Thoracic aorta (tissue), 2 donors: ENCODE measurements around the gene ARHGAP32. TPM values are rescaled to one million over a fixed set of nuclear protein-coding genes. Genes with fewer than 3 reads are reported as not detected.
"Not testable (repeated sequence)": the region's sequence is repeated elsewhere in the genome, so short reads cannot be mapped to it uniquely, and the experiment has no call there.

Experiments
- ATAC-seq: fragments of 150-250 bp; one replicate; pipeline ENCODE4 v1.8.0; 2017; ENCODE audit warnings: low read depth; ENCODE audit not compliant: insufficient number of reproducible peaks, low FRiP score
- DNase-seq: peaks from one replicate; pipeline ENCODE4 v3.0.0-alpha.2; 2020; ENCODE audit warnings: low spot score
- H3K27ac ChIP-seq, 2 donors: fragments of 200-600 bp; sonication (generic); 1 replicate in 1 of 2; 2 replicates in 1 of 2; pipeline ENCODE4 v1.5.1; 2016; ENCODE audit warnings: mild to moderate bottlenecking in 2 of 2, moderate library complexity in 2 of 2
- H3K27me3 ChIP-seq: fragments of 200-600 bp; sonication (generic); replicated peaks from 2 replicates; pipeline ENCODE4 v1.6.0; 2016; ENCODE audit warnings: mild to moderate bottlenecking; ENCODE audit not compliant: insufficient read depth
- H3K36me3 ChIP-seq: fragments of 200-600 bp; sonication (generic); one replicate; pipeline ENCODE4 v1.5.1; 2016
- H3K4me1 ChIP-seq, 2 donors: fragments of 200-600 bp; sonication (generic); 1 replicate in 1 of 2; 2 replicates in 1 of 2; pipeline versions ENCODE4 v1.5.1 to v1.6.0; 2016; ENCODE audit warnings: low read depth in 2 of 2, mild to moderate bottlenecking in 1 of 2; ENCODE audit not compliant: control insufficient read depth in 1 of 2
- H3K4me3 ChIP-seq: fragments of 200-600 bp; sonication (generic); 2 replicates; pipeline ENCODE4 v1.5.1; 2016; ENCODE audit warnings: mild to moderate bottlenecking
- H3K9me3 ChIP-seq: fragments of 200-600 bp; sonication (generic); 2 replicates; pipeline ENCODE4 v1.5.1; 2016
- CTCF ChIP-seq: fragments of 200-600 bp; sonication (generic); IDR thresholded peaks from one replicate; pipeline ENCODE4 v1.5.1; 2019; ENCODE audit warnings: antibody characterized with exemption
- total RNA-seq, 2 donors: library from RNA; depleted of rRNA; stranded (reverse); fragments of >200 nt; gene quantifications; one replicate each; pipeline versions ENCODE4 v1.1.0 to v1.2.3, GENCODE V29; 2016

ARHGAP32 gene
- total RNA-seq, 2 donors from 2014 or later = 7.9 to 13.8 TPM

DNA sequence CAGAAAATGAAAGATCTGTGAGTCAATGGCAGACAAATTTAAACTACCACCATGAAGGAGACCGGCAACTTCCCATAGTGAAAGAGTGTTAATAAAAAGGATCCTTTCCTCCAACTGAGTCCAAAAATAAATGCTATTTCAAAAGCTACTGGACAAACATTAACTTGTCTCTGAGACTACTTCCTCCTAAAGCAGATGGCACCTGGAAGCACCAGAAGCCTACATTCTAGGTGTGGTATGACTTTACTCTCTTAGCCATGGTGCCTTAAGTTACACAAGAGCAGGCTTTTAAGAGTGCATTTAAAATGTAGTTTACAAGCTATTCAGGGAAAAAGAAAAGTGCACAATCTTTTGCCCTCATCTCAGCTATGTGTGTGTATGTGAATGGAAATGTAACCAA is 2.5 kb downstream of the ARHGAP32 start:
- H3K36me3 ChIP-seq = no peaks in the 10 kb centered on the region
- H3K9me3 ChIP-seq = no peaks in the 10 kb centered on the region
- H3K27me3 ChIP-seq = no peaks in the 10 kb centered on the region
- DNase-seq (no peak), ATAC-seq (no peak)
- H3K4me1 ChIP-seq = no peaks in the 10 kb centered on the region
- no peak for TF ChIP-seq CTCF
- H3K4me3 ChIP-seq = no peak overlapping the region
- no peak overlapping the region for H3K27ac ChIP-seq

GRCh38 chr11:129185082-129185481 is 7.0 kb downstream of the ARHGAP32 start:
- H3K36me3 ChIP-seq, H3K4me3 ChIP-seq, H3K9me3 ChIP-seq, DNase-seq, ATAC-seq, H3K27ac ChIP-seq, H3K4me1 ChIP-seq, H3K27me3 ChIP-seq: not testable (repeated sequence)

- Histone ChIP-seq H3K36me3 (no peaks in the 10 kb centered on the region), H3K27ac (no peak overlapping the region), H3K9me3 (no peaks in the 10 kb centered on the region), H3K27me3 (no peaks in the 10 kb centered on the region), H3K4me3 (no peak overlapping the region), H3K4me1 (no peaks in the 10 kb centered on the region)
- DNase-seq = no peak
- TF ChIP-seq CTCF = no peak
- ATAC-seq = no peak
Measured at GRCh38 chr11:129184581-129184980, 7.5 kb downstream of the ARHGAP32 start.

GRCh38 chr11:129167315-129167714 is 24.8 kb downstream of the ARHGAP32 start:
- H3K4me3 ChIP-seq = no peak overlapping the region
- H3K36me3 ChIP-seq = no peaks in the 10 kb centered on the region
- H3K4me1 ChIP-seq = peaks cover 7 to 8% of the 10 kb centered on the region in 2 donors
- no peaks in the 10 kb centered on the region for H3K27me3 ChIP-seq
- TF ChIP-seq CTCF = no peak
- ATAC-seq (no peak), DNase-seq (no peak)
- H3K9me3 ChIP-seq = no peaks in the 10 kb centered on the region
- no peak overlapping the region for H3K27ac ChIP-seq

GRCh38 chr11:129163714-129164164 is 28.4 kb downstream of the ARHGAP32 start:
- ATAC-seq (no peak), DNase-seq (no peak)
- no peak for TF ChIP-seq CTCF
- no peaks in the 10 kb centered on the region for H3K9me3 ChIP-seq
- H3K27ac ChIP-seq = no peak overlapping the region
- no peaks in the 10 kb centered on the region for H3K36me3 ChIP-seq
- H3K4me1 ChIP-seq = peaks cover 8 to 16% of the 10 kb centered on the region in 2 donors
- no peaks in the 10 kb centered on the region for H3K27me3 ChIP-seq
- H3K4me3 ChIP-seq = no peak overlapping the region

DNA sequence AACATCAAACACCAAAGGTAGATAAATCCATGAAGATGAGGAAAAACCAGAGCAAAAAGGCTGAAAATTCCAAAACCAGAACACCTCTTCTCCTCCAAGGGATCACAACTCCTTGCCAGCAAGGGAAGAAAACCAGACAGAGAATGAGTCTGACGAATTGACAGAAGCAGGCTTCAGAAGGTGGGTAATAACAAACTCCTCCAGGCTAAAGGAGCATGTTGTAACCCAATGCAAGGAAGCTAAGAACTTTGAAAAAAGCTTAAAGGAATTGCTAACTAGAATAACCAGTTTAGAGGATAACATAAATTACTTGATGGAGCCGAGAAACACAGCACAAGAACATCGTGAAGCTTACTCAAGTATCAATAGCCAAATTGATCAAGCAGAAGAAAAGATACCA is 35.0 kb downstream of the ARHGAP32 start:
- H3K9me3 ChIP-seq, DNase-seq, H3K36me3 ChIP-seq, H3K4me3 ChIP-seq, H3K27ac ChIP-seq, H3K4me1 ChIP-seq, H3K27me3 ChIP-seq, ATAC-seq: not testable (repeated sequence)
